Erythroblast (primary cell): ENCODE measurements around the gene ALPI.

Source experiments
- GATA1 ChIP-seq: IDR thresholded peaks from 2 replicates; pipeline ENCODE4 v1.6.1; 2011; ENCODE audit warnings: low read depth, mild to moderate bottlenecking, control low read depth, low read length, moderate library complexity
- POLR2A ChIP-seq: IDR thresholded peaks from 2 replicates; pipeline ENCODE4 v1.6.1; 2011; ENCODE audit warnings: mild to moderate bottlenecking, low read length

GRCh38 chr2:232420463-232421188 lies 35.3 kb upstream of the ALPI start:
- TF ChIP-seq POLR2A (no peak), GATA1 (no peak)
